PFSK-1 (cell line): Measurements from ENCODE around the gene HLF.

Experiments used
- FOXP2 ChIP-seq: optimal IDR thresholded peaks from 2 replicates; pipeline ENCODE3; 2011; ENCODE audit warnings: borderline replicate concordance, control low read depth, inconsistent platforms; ENCODE audit not compliant: insufficient read depth; ENCODE audit errors: extremely low read length, extremely low read depth
- POLR2AphosphoS5 ChIP-seq: IDR thresholded peaks from 2 replicates; pipeline ENCODE4 v1.6.1; 2012; ENCODE audit warnings: low read depth, mild to moderate bottlenecking, control low read depth, low read length, moderate library complexity
- SIN3A ChIP-seq: IDR thresholded peaks from 2 replicates; pipeline ENCODE4 v1.6.1; 2012; ENCODE audit warnings: mild to moderate bottlenecking, low read length, moderate library complexity, borderline replicate concordance; ENCODE audit not compliant: insufficient read depth
- TAF1 ChIP-seq: IDR thresholded peaks from 2 replicates; pipeline ENCODE4 v1.6.1; 2012; ENCODE audit warnings: low read length, control low read depth, borderline replicate concordance; ENCODE audit not compliant: insufficient read depth
- TF ChIP-seq, protein P1 (sequence below), 2 experiments: IDR thresholded peaks; 2 replicates each; pipeline versions ENCODE4 v1.6.1 to v1.8.0; 2011 to 2012; ENCODE audit warnings: low read depth in 2 of 2, low read length in 2 of 2, control low read depth in 1 of 2, inconsistent platforms in 1 of 2, mild to moderate bottlenecking in 1 of 2, moderate library complexity in 1 of 2; ENCODE audit not compliant: insufficient read depth in 1 of 2

The HLF gene

DNA sequence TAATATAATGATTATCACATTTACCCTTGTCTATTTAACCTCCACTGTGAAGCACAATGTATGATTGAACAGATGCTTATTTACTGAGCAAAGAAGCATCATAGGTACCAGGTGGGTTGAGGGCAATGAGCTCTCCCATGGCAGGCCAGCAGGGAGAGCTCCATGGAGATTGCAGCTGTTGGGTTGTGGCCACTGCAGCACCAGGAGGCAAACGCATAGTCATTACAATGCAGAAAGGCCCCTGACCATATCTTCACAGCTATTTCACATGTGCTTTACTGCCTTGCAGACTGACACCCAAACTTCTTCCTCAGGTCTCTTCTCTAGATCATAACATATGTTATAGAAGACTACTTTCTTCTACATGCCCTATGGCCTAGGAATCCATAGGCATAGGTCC lies 81.9 kb downstream of the HLF start:
- TF ChIP-seq POLR2AphosphoS5 (no peak), TAF1 (no peak), SIN3A (no peak), FOXP2 (no peak)
- TF ChIP-seq, protein P1, sequence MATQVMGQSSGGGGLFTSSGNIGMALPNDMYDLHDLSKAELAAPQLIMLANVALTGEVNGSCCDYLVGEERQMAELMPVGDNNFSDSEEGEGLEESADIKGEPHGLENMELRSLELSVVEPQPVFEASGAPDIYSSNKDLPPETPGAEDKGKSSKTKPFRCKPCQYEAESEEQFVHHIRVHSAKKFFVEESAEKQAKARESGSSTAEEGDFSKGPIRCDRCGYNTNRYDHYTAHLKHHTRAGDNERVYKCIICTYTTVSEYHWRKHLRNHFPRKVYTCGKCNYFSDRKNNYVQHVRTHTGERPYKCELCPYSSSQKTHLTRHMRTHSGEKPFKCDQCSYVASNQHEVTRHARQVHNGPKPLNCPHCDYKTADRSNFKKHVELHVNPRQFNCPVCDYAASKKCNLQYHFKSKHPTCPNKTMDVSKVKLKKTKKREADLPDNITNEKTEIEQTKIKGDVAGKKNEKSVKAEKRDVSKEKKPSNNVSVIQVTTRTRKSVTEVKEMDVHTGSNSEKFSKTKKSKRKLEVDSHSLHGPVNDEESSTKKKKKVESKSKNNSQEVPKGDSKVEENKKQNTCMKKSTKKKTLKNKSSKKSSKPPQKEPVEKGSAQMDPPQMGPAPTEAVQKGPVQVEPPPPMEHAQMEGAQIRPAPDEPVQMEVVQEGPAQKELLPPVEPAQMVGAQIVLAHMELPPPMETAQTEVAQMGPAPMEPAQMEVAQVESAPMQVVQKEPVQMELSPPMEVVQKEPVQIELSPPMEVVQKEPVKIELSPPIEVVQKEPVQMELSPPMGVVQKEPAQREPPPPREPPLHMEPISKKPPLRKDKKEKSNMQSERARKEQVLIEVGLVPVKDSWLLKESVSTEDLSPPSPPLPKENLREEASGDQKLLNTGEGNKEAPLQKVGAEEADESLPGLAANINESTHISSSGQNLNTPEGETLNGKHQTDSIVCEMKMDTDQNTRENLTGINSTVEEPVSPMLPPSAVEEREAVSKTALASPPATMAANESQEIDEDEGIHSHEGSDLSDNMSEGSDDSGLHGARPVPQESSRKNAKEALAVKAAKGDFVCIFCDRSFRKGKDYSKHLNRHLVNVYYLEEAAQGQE (IDR thresholded peaks at IDR 0.05; ENCODE audit: insufficient read depth in 1 of 2, low read depth in 2 of 2, low read length in 2 of 2): no peak

DNA sequence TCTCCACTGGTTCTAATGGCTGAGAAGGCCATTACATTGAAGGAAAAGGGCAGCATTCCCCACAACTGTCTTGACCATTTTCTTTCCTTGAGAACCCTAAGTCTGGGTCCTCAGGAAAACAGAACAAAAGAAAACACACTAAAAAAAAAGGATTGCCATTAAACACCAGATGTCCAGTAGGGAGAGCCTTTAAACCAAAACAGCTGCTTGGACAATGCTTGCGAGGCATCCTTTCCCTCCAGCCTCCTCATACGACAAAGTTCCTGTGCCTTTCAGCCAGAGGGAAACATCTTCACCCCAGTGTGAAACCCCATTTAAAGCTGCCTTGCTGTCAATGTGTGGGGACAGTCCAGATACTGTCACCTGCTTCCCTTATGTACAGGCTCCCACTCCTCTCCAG lies 82.6 kb downstream of the HLF start:
- no peak for TF ChIP-seq TAF1
- no peak for TF ChIP-seq FOXP2
- TF ChIP-seq SIN3A: no peak
- TF ChIP-seq, protein P1 (IDR thresholded peaks at IDR 0.05; ENCODE audit: insufficient read depth in 1 of 2, low read depth in 2 of 2, low read length in 2 of 2): no peak
- no peak for TF ChIP-seq POLR2AphosphoS5

DNA sequence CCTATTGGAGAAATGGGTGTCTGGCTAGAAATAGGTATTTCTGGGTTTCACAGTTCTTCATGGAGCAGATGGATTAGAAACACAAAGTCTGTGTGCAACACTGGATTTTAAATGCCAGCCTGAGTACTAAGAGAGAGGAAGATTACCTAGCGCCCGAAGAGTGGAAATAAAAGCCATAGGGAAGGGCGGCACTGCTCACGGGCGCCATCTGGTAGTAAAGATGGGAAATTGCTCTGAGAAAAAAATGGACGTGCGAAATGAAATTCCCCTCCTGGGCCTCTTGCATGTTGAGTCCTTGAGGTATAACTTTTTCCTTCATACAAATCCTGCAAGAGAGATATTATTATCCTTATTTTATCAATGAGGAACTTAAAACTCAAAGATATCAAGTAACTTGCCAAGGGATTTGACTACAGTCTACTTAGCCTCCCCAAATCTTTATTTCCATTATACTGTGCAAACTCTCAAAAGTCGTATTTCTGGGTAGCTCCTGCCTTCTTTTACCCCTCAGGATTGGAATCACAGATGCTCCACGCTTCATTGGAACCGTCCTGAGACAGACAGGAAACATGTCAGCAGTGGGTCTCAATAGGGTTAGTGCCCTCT lies 84.1 kb downstream of the HLF start:
- TF ChIP-seq POLR2AphosphoS5: no peak

DNA sequence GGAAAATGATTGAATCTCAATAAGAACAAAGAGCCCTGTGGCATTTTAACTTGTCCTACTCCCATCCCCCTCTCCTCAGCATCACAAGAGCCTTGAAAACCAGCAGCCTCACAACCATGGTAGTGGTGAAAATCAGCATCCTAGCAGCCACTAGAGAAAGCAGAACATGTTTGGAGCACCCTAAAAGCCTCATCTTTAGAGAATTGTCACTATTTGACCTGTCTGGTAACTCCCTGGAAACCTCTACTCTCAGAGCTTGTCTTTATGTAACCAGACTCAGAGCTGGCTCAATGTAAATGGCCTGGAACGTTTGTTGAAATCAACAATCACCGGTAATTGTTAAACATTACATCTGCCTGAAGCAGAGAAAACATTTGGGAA lies 86.1 kb downstream of the HLF start:
- TF ChIP-seq TAF1 (no peak), POLR2AphosphoS5 (no peak), SIN3A (no peak), FOXP2 (no peak)
- TF ChIP-seq, protein P1 (IDR thresholded peaks at IDR 0.05; ENCODE audit: insufficient read depth in 1 of 2, low read depth in 2 of 2, low read length in 2 of 2): no peak

DNA sequence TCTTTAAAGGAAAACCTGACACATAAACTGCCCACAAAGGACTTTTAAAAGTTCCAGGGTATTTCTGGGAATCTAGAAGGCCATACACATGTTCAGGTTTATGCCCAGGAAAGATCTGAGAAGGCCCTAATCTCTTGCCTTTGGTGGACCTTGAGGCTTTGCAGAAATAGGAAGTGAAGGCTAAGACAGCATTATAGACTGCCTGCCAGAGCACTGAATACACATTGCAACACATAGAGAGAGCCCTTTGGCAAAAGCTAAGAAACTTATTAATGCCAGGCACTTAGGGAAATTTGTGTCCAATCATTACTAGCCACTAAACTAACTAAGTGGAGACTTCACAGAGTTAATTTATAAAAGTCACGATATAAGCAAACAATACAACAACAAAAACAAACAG lies 86.5 kb downstream of the HLF start:
- no peak for TF ChIP-seq SIN3A
- TF ChIP-seq, protein P1 (IDR thresholded peaks at IDR 0.05; ENCODE audit: insufficient read depth in 1 of 2, low read depth in 2 of 2, low read length in 2 of 2): no peak
- TF ChIP-seq FOXP2: no peak
- no peak for TF ChIP-seq POLR2AphosphoS5
- no peak for TF ChIP-seq TAF1
